Measurements from ENCODE around the gene DNM3.

The DNM3 gene

DNA sequence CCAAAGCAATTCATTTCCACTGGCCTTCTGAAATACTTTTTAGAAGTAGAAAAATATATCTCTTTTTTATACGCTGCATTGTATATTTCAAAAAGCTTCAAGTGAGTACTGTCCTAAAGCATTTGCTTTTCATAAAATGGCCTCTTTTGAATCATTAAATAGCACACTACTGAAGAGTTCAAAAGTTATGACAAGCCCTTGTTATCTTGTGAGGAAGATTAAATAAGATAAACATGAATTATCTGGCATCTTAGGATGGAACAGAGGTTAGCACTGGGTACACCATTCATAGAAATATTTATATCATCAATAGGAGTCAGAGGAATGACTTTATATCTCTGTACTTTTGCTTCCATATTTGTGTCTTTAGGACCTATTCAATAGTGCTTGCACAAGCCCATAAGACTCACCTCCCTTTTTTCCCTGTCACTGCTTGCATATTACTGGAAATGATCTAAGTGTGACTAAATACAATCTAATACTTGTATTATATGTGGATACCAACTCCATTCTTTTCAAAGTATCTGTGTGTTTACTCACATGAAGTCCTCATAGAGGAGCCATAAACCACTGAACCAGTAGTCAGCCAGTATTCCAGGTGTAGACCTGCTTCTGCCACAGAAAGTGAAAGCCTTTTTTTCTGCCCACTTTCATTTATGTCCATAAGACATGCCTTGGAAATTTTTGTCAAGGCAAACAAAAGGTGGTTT, 305.0 kb downstream of the DNM3 start:
- DNase-seq, result no peak

DNA sequence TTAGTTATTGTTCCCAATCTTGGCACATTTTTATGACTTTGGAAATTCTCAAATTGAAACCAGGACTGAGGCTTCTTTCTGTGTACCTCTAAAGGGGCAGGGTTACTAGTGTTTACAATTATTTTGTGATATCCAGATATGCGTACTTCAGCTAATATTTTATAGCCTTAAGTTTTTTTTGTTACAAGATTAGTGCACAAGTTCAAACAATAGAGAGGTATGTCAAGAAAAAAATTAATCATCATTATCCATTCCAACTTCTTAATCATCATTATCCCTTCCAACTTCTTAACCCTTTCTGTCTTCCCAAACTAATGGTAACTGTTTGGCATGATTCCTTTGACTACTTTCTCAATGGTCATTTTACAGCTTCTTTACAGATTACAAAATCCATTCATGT, 306.2 kb downstream of the DNM3 start:
- DNase-seq, result no peak

DNA sequence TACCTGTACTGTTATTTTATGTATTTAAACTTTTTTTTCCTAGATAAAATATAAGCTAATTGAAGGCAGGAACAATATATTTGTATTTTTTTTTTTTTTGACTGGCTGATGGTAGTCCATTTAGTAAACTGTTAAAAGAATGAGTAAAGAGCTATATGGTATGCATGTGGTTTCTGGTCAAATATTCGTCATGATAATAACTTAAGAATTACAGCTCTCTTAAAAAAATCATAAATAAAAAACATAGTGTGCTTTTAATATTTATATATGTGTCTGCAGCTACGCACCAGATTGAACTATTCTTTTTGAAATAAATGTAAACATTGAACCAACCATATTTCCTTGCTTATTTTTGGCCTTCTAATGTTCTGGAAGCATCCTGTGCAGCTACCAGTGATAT, 306.9 kb downstream of the DNM3 start:
- DNase-seq, result no peak

DNA sequence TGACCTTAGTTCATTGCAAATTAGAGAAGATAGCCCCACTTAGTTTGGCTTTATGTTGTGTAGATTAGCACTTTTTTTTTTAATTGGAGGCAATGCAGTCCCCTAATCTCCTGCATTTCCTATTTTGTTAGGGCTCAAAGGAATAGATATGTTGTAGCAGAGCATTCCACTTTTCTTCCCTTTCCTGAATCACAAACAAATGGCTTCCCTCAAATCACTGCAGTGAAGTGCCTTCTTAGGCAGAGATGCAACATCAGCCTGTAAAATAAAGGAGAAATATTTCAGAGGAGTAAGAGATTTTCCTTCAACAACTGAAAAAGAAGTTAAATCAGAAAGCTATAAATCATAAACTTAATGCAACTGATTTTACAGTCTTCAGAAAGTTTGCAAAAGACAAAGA, 307.4 kb downstream of the DNM3 start:
- no peak for DNase-seq

DNA sequence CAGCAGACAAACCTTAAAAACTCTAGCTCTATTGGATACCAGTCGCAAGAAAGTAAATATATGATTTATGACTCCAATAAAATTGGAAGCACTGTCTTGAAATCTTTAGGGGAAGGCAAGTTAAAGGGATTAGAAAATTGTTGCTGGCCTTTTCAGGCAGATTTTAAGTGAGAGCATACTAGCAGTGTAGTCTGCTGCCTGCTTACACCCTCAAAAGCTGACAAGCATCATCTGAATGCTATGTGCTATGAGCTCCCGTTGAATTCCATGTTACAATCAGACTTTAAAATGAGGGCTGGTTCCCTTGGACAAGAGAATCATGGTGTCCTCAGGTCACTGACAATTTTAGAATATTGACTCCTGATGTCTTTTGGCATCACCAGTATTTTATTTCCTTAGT, 308.0 kb downstream of the DNM3 start:
- DNase-seq, result no peak

DNA sequence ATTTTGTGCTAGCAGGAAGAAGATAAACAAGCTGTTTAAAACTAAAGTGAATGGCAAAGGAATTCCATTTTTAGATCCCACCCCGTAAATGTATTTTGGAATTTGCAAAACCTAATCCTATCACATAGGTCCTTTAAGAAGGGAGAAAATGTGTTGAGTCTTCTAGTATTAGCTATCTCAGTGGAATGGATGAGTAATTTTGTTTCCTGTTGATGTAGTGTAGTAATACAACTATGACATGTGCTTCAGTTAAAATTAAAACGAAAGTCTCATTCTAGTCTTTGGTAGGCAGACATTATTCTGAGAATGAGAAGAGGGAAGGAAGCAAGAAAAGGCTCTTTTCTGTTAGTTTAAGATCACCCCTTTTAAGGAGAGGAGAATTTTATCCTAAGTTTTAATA, 313.3 kb downstream of the DNM3 start:
- DNase-seq, result no peak

DNA sequence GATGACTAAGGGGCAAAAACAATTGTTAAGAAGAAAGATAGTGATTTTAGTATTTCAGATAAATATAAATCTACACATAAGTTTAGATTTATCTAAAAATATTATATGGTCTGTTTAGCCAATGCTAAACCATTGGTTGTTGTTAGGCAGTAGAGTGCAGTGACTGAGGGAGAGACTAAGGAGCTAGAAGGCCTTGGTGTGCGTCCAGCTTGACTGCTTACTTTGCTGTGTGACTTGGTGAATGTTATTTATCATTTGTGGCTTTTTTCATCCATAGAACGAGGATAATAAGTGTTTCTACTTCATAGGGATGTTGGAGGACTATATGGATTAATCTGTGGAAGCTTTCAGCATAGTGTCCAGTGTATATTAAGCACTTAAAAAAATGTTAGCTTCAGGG, 314.5 kb downstream of the DNM3 start:
- DNase-seq, result no peak

DNA sequence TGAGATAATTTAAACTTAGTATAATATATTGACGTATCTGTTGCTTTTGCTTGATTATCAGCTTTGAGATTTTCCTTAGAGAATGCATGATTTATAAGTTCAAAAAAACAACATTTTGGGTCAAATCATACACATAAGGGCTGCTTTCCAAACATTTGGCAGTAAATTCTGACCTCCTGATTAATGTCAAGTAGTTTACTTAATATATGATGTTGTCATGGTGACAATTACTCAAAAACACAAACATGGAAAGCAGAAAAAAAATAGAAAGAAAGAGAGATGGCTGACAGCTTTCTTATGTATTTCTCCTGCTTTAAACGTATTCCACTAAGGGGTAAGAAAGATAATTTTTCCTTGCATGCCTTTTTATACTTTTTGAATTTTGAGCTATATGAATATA, 320.9 kb downstream of the DNM3 start:
- no peak for DNase-seq

DNA sequence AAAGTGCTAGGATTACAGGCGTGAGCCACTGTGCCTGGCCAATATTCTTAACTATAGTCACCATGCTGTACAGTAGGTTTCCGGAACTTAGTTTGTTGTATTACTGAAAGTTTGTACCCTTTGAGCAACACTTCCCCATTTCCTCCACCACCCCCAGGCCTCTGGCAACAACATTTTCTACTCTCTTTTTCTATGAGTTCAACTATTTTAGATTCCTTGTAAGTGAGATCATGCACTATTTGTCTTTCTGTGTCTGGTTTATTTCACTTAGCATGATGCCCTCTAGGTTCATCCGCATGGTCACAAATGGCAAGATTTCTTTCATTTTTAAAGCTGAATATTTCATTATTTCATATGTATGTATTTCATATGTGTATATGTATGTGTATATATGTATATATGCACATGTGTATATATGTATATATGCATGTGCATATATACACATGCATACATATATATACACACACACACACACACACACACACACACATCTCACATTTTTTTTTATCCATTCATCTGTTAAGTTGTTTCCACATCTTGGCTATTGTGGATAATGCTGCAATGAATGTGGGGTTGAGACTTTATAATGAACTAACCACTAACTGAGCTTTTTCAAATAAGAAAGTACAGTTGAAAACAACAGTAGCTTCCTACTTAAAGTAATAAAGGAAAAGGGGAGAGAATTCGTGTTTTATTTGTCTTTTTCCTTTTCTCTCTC, 322.4 kb downstream of the DNM3 start:
- no peak for DNase-seq

DNA sequence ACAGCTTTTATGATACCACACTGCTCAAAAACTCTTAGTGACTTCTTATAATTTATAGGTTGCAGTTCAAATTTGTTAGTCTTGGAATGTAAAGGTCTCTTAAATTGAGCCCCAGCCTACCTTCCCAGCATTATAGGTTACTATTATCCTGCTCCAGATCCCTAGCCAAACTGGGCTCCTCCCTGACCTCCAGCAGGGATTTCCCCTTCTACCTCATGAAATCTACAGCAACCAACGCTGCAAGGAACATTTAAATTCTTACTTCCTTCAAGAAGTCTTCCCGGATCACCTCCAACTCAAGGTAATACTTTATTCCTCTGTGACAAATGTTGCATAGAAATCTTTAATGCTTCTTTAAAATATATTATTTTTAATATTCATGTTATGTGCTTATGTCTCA, 324.1 kb downstream of the DNM3 start:
- DNase-seq, result no peak

DNA sequence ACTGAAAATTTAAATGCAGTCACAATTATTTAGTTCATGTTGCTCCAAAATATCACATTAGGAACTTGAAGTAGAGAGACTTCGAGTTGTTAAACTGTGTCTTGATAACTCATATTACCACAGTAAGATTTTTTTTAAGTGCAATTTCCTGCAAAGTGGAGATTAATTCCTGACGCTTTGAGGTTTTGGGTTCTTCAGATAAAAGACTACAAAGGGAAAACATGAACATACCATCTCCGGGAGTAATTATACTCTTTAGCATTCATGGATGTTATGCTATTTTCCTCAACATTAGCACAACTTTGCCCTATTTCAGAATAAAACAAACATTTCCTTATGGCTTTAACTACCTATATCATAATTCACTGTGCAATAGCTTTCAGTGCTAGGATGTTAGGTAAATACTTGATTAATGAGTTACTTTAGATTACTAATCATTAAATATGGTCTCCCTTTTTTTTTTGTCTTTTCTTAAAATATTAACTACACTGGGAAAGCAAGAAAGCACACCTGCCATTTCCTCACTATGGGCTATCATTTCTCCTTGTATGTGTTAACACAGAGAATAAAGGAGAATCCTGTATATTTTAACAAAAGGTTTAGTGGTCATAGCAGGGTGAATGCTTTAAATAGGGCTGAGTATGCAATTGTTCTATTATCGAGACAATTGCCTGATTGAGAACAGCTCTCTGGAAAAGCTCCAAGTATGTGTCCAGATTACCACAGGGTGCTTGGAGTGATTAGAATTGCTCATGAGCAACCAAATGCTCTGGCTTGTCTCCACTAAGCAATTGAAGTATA, 326.7 kb downstream of the DNM3 start:
- DNase-seq, result no peak

DNA sequence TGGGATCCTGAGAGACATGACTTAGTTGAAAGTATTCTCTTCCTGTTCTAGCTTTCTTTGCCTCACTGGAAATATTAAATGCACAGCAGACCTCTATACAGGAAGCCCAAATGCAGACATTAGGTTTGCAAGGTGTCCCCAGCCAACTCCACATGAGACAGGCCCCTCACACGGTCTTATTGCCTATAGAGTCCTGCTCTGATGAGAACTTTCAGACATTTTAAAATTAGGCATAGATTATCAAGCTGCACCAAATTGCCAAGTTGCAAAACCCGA, 327.2 kb downstream of the DNM3 start:
- DNase-seq, result no peak

DNA sequence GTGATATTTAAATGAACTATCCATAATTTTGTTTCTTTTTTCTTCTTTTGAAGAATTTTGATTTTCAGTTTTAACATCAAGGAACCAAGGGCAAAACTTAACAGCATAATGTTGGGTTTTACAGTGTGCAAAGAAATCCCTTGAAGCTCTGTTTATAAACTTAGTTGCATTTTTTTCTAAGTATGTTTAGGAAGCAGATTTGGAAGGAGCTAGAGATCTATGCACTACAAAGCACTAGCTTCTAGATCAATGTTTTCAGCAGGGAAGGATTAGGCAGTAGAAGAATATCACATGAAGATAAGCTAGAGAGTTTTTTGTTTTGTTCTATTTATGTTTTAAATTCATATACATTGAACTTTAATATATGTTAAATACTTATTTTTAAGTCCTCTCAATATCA, 328.5 kb downstream of the DNM3 start:
- DNase-seq, result no peak

DNA sequence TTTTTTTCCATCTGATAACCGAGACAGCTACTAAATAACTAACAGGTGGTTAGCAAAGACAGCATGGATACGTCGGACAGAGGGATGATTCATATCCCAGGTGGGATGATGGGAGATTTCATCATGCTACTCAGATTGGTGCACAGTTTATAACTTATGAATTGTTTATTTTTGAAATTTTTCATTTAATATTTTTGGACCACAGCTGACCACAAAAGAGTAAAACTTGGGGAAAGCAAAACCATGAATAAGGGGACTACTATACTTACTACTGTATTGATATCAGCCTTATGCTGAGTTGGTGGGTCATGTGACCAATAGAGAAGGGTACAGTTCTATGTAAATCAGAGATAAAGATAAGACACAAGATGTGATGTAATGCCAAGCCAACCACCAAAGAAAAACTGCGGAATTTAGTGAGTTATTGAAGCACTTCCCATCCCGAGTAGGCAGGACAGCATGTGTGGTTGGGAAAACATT, 331.1 kb downstream of the DNM3 start:
- DNase-seq, result no peak

DNA sequence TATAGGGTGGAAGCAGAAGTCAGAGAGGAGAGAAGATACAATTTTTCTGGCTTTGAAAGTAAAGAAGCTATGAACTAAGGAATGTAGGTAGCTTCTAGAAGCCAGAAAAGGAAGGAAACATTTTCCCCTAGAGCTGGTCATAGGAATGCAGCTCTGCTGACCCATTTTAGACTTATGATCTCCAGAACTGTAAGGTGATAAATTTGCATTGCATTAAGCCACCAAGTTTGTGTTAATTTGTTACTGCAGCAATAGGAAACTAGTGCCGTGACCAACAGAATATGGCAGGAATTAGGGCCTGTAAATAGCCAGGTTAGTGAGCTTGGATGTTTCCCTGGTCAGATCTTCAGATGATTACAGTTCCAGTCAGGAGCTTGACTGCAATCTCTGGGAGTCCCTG, 334.9 kb downstream of the DNM3 start:
- no peak for DNase-seq

DNA sequence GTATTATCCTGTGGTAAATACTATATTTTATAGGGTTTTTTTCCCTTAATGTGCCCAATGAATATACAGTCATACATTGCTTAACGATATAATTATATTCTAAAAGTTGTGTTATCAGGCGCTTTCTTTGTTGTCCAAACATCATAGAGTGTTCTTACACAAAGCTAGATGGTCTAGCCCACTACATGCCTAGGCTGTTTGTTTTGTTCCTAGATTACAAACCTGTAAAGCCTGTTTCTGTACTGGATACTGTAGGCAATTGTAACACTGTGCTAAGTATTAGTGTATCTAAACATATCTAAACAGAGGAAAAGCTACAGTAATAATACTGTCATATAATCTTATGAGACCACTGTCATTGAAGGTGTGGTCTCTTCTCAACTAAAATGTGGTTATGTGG, 336.6 kb downstream of the DNM3 start:
- DNase-seq, result no peak

DNA sequence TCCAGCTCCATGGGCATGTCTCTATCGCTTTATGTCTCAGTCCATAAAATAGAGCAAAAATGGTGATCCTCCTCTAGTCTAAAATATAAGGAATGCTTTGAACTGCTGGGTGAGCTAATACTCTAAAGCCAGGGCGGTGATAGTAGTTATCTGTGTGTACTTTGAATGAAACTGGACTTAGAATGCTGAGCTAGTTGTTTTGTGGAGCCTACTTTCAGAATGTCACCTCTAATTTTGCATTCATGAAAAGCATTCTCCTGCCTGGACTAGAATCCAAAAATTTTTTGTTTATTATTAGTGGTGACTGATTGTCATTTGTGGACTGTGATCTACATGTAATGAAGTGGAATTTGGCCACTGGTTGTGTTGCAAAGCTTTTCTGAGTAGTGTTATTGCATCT, 337.6 kb downstream of the DNM3 start:
- DNase-seq, result no peak

DNA sequence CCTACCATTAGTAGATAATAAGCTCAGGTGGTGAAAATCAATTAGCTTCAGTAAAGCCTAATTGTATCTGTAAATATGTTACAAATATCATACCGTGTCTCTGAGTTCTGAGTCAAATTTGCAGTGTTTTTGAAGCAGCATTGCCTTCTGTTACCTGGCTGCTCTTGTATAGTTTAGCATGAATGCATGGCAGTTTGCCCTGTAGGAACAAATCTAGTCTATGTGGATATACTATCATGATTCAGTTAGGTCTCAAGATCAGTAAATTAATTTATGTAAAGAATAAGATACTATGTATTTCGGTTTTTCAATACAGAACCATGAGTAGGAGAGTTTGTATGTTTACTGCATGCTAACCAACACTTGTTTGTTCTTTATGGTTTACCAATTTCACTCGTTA, 338.6 kb downstream of the DNM3 start:
- DNase-seq, result no peak

DNA sequence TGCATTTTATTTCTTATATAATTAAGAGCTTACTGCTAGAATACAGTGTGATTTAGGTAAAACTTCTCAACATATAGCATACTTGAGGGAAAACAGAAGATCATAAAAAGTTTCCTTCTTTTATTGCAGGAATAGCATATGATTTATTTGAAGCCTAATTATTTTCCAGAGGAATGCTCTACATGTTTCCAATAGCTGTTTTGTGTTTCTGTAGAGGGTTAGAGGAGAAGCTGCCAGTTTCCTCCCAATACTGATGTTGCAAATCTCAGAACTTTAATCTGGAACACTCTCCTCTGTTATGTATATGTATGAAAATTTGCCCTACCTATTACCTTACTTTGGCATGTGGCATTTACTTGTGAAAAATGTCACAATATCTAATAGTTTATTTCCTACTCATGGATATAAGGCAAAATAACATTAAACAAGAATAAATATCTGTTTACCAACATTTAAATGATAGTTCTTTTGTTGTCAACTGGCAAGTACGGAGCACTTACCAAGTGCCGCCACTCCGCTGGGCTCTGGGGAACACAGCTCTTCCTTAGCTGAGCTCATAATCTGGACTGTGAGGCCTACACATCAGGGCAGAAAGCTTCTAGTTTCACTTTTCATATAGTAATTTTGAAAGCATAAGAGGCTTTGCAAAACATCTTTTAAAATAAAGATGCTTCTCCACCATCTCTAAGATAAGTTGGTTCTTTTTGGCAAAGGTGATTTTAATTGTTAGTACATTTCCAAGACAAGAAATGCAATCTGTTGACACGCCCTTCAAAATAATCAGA, 339.4 kb downstream of the DNM3 start:
- no peak for DNase-seq

DNA sequence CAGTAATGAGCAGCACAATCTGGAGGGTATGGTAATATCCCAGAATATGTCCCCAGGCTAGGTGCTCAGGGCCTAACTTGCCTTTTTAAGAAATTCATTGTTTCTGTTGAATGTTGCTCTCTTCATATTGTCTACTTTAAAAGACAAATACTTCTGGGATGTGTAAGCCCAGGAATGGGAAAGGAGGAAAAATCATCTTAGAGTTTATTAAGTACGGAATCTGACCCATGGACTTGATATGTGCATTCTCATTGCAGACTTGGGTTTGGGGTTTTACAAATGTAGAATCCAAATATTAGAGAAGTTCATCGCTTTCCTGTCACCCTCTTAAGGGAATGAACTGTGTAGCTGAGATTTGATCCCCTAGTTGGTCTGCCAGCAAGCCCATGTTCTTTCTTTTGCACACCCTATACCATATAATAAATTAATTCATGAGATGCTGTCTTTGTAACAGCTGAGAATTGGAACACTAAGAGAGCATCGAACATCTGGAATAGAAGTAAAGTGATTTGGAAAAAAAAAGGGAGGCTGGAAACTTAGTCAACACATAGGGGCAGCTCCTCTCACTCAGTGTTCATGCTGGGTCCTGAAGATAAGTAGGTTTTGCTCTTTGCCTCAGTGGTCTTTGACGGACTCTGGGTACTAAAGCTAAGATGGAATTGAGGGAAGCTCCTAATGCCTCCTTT, 343.4 kb downstream of the DNM3 start:
- DNase-seq, result no peak

DNA sequence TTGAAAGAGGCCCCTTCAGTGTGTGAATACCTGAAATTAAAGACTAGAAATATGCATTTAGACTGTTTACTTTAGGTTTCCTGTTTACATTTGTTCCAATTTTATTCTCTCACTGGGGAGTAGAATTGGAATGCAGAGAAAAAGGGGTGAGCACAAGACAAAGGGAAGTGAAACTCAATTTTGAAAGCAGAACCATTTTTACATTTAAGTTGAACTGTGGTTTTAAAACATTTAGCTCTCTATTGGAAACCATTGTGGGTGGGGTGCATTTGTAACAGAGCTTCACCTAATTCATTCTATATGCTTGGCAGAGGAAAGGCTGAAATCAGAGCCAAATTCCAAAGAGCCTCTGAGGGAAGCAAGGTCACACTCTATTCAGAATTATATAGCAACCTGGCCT, 343.9 kb downstream of the DNM3 start:
- no peak for DNase-seq

DNA sequence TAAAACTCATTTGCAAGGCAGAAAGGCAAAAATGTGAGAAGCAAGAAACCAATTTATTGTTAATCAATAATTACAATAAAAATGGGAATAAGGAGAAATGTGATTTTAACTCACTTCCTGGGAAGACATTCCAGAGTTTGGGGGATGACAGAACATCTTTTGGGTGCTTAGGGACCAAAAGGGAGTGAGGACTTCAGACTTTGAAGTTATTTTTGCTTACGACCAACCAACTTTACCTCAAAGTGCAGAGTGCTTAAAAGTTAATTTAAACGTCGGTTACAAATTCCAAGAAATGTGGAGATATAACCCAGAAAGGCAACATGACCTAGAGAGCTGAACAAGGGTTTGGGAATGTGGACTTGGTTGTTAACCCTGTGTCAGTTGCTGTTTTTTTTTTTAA, 344.7 kb downstream of the DNM3 start:
- no peak for DNase-seq

DNA sequence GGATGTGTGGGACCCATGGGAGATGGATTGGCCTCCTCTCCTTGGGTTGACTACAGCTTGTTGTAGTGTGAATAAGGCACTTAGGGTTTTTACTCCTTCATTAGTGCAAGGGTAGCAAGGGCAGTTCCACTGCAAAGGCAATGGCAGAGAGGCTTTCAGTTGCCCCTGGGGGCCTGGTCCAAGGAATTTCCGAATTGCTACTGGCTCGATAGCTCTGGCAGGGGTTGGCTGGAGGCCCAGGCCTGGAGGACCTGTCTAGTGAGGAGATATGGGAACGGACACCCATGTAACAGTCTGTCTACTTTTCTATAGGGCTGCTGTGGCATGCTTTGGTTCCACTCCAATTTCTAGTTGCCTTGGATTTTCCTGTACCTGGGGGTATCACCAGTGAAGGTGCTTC, 360.3 kb downstream of the DNM3 start:
- no peak for DNase-seq
